B cell (primary cell): Measurements from ENCODE around the gene SLC6A1. TPM values are rescaled to one million over a fixed set of nuclear protein-coding genes. Genes with fewer than 3 reads are reported as not detected.

Source experiments
- ATAC-seq: fragments of 200-7000 bp; cut with Tn5 transposase; one replicate; pipeline ENCODE4 v1.10.0; 2021; ENCODE audit warnings: low read depth, mild to moderate bottlenecking, moderate number of reproducible peaks, moderate library complexity
- CTCF ChIA-PET: fragments of 350-600 bp; sonication (Branson Sonifier 250); formaldehyde crosslinking; loops from one replicate; lab custom pipeline; 2021; ENCODE audit warnings: antibody characterized with exemption, inconsistent platforms; lab: Charles Lee
- POLR2A ChIA-PET: fragments of 350-600 bp; sonication (Branson Sonifier 250); formaldehyde crosslinking; loops from one replicate; lab custom pipeline; 2021; ENCODE audit warnings: antibody characterized with exemption; lab: Charles Lee
- DNase-seq: peaks from one replicate; pipeline ENCODE4 v3.0.0; 2013
- H2AFZ ChIP-seq: 2 replicates; pipeline ENCODE4 v1.6.1; 2012; ENCODE audit warnings: mild to moderate bottlenecking, low read depth, low read length; ENCODE audit not compliant: insufficient read depth, poor library complexity, severe bottlenecking
- H3K27ac ChIP-seq, 2 donors: 1 replicate in 1 of 2; 2 replicates in 1 of 2; pipeline ENCODE4 v1.5.1; 2012 to 2013; ENCODE audit warnings: low read length in 2 of 2, mild to moderate bottlenecking in 2 of 2, moderate library complexity in 1 of 2
- H3K27me3 ChIP-seq, 4 experiments: fragments of 200-600 bp in 1 of 4; sonication (generic) in 1 of 4; replicated peaks in 1 of 4; 1 replicate in 2 of 4; 2 replicates in 2 of 4; pipeline versions ENCODE4 v1.6.1 to v1.7.0; 2013 to 2016; ENCODE audit warnings: low read length in 3 of 4, mild to moderate bottlenecking in 2 of 4, mixed read lengths in 1 of 4, moderate library complexity in 1 of 4; ENCODE audit not compliant: insufficient read depth in 4 of 4, control insufficient read depth in 3 of 4; ENCODE audit errors: control extremely low read depth in 1 of 4
- H3K36me3 ChIP-seq, 2 experiments: replicated peaks in 1 of 2; 1 replicate in 1 of 2; 2 replicates in 1 of 2; pipeline versions ENCODE4 v1.6.1 to v1.7.1; 2013; ENCODE audit warnings: low read length in 1 of 2; ENCODE audit not compliant: insufficient read depth in 2 of 2, control insufficient read depth in 1 of 2; ENCODE audit errors: control extremely low read depth in 1 of 2, extremely low read depth in 1 of 2
- H3K4me1 ChIP-seq, 2 donors: fragments of 200-600 bp in 1 of 2; sonication (generic) in 1 of 2; 1 replicate in 1 of 2; 2 replicates in 1 of 2; pipeline versions ENCODE4 v1.5.1 to v1.6.1; 2013 to 2017; ENCODE audit warnings: low read length in 2 of 2; ENCODE audit not compliant: control insufficient read depth in 2 of 2, insufficient read depth in 2 of 2
- H3K4me2 ChIP-seq: replicated peaks from 2 replicates; pipeline ENCODE3; 2012; ENCODE audit warnings: mild to moderate bottlenecking, low read depth, low read length; ENCODE audit not compliant: poor library complexity, severe bottlenecking
- H3K4me3 ChIP-seq, 5 experiments: fragments of 200-600 bp in 1 of 5; sonication (generic) in 1 of 5; 1 replicate in 3 of 5; 2 replicates in 2 of 5; pipeline versions ENCODE4 v1.5.1 to v1.7.0; 2011 to 2016; ENCODE audit warnings: low read length in 4 of 5, mild to moderate bottlenecking in 4 of 5, low read depth in 2 of 5, control low read depth in 1 of 5, moderate library complexity in 1 of 5; ENCODE audit not compliant: insufficient read depth in 1 of 5; ENCODE audit errors: control extremely low read depth in 1 of 5, extremely low read depth in 1 of 5
- H3K79me2 ChIP-seq: fragments of 200-600 bp; sonication (generic); one replicate; pipeline ENCODE4 v1.6.0; 2016; ENCODE audit warnings: low read length; ENCODE audit not compliant: control insufficient read depth, insufficient read depth
- H3K9ac ChIP-seq: fragments of 200-600 bp; sonication (generic); 2 replicates; pipeline ENCODE4 v1.6.1; 2017; ENCODE audit warnings: mild to moderate bottlenecking, low read length, moderate library complexity
- H3K9me3 ChIP-seq, 3 donors: one replicate each; pipeline versions ENCODE4 v1.6.1 to v1.7.1; 2013; ENCODE audit warnings: low read length in 2 of 3; ENCODE audit not compliant: control insufficient read depth in 2 of 3, insufficient read depth in 1 of 3; ENCODE audit errors: control extremely low read depth in 1 of 3
- H4K20me1 ChIP-seq: 2 replicates; pipeline ENCODE4 v1.6.0; 2012; ENCODE audit warnings: mild to moderate bottlenecking, low read length; ENCODE audit not compliant: insufficient read depth, control insufficient read depth, poor library complexity, severe bottlenecking
- H3K27ac Mint-ChIP-seq: one replicate; pipeline ENCODE4 v1.8.0; 2021; ENCODE audit warnings: mixed read lengths
- H3K27me3 Mint-ChIP-seq: one replicate; pipeline ENCODE4 v1.8.0; 2021; ENCODE audit warnings: mixed read lengths
- H3K4me1 Mint-ChIP-seq: one replicate; pipeline ENCODE4 v1.8.0; 2021; ENCODE audit warnings: mixed read lengths
- H3K4me3 Mint-ChIP-seq: one replicate; pipeline ENCODE4 v1.8.0; 2021; ENCODE audit warnings: mixed read lengths
- H3K9me3 Mint-ChIP-seq: one replicate; pipeline ENCODE4 v1.8.0; 2022; ENCODE audit warnings: mixed read lengths; ENCODE audit not compliant: insufficient read depth
- EZH2 ChIP-seq: IDR thresholded peaks from 2 replicates; pipeline ENCODE4 v1.6.1; 2012; ENCODE audit warnings: borderline replicate concordance, low read depth, mild to moderate bottlenecking, moderate library complexity, low read length; ENCODE audit not compliant: insufficient read depth, poor library complexity, severe bottlenecking
- WGBS: methylation state at CpG from one replicate; pipeline ENCODE4 v1.1.5; 2013; ENCODE audit warnings: missing lambda C conversion rate; ENCODE audit not compliant: insufficient coverage; 5-methylcytosine and 5-hydroxymethylcytosine counted together
- intact Hi-C: fragments of 100-400 bp; cut with micrococcal nuclease; formaldehyde crosslinking; loops from one replicate; pipeline ENCODE4 v1.10.0; 2022
- polyA plus RNA-seq: library from polyadenylated mRNA; depleted of rRNA; stranded (reverse); fragments of >200 nt; gene quantifications from 2 replicates; pipeline ENCODE4 v1.2.3, GENCODE V29; 2012
- total RNA-seq, 2 donors: library from RNA; stranded (reverse); fragments of 120-200 nt in 1 of 2; gene quantifications; 1 replicate in 1 of 2; 2 replicates in 1 of 2; pipeline versions ENCODE4 v1.2.3 to v1.2.4, GENCODE V29; 2013 to 2022
- TF ChIP-seq, protein P1 (sequence below): fragments of 200-600 bp; IDR thresholded peaks from one replicate; pipeline ENCODE4 v1.8.0; 2022; ENCODE audit warnings: antibody characterized with exemption, mild to moderate bottlenecking

Gene SLC6A1
- total and polyA plus RNA-seq, 2 donors (not counting 1 experiment from before 2014, with no cell fraction given), result not detected

GRCh38 chr3:11071096-11071755 lies 78.7 kb downstream of the SLC6A1 start:
- H3K27me3 Mint-ChIP-seq, result peaks cover 32% of the 10 kb centered on the region
- no peaks in the 10 kb centered on the region for H3K4me1 ChIP-seq
- no peak overlapping the region for H3K4me3 ChIP-seq
- no peak for DNase-seq
- no peak overlapping the region for H3K4me2 ChIP-seq
- no peak overlapping the region for H3K9ac ChIP-seq
- no peaks in the 10 kb centered on the region for H3K9me3 Mint-ChIP-seq
- peaks cover 0 to 15% (median 0%) of the 10 kb centered on the region in 3 donors for H3K9me3 ChIP-seq
- no peak for TF ChIP-seq EZH2
- TF ChIP-seq, protein P1, sequence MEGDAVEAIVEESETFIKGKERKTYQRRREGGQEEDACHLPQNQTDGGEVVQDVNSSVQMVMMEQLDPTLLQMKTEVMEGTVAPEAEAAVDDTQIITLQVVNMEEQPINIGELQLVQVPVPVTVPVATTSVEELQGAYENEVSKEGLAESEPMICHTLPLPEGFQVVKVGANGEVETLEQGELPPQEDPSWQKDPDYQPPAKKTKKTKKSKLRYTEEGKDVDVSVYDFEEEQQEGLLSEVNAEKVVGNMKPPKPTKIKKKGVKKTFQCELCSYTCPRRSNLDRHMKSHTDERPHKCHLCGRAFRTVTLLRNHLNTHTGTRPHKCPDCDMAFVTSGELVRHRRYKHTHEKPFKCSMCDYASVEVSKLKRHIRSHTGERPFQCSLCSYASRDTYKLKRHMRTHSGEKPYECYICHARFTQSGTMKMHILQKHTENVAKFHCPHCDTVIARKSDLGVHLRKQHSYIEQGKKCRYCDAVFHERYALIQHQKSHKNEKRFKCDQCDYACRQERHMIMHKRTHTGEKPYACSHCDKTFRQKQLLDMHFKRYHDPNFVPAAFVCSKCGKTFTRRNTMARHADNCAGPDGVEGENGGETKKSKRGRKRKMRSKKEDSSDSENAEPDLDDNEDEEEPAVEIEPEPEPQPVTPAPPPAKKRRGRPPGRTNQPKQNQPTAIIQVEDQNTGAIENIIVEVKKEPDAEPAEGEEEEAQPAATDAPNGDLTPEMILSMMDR, result no peak
- ChIA-PET POLR2A (no interaction called here), CTCF (interaction anchor here (1.0 kb wide), 1 partner anchor 11 kb away, joined by 3 read pairs; no protein-coding TSS in a partner anchor)
- H3K4me3 Mint-ChIP-seq, result no peak overlapping the region
- no peaks in the 10 kb centered on the region for H4K20me1 ChIP-seq
- no peaks in the 10 kb centered on the region for H3K4me1 Mint-ChIP-seq
- H3K27ac ChIP-seq, result no peak overlapping the region
- H3K36me3 ChIP-seq, result no peaks in the 10 kb centered on the region
- 92% methylated on average over 19 of the region's 26 CpGs for WGBS
- H2AFZ ChIP-seq, result no peak overlapping the region
- intact Hi-C loops, result no loop called here
- no peak overlapping the region for H3K27ac Mint-ChIP-seq
- H3K79me2 ChIP-seq, result no peaks in the 10 kb centered on the region
- no peak for ATAC-seq
- H3K27me3 ChIP-seq, result peaks cover 0 to 11% (median 0%) of the 10 kb centered on the region in 4 experiments

GRCh38 chr3:11072631-11073030 lies 80.1 kb downstream of the SLC6A1 start:
- Mint-ChIP-seq H3K9me3 (no peaks in the 10 kb centered on the region), H3K4me3 (no peak overlapping the region), H3K27me3 (peaks cover 30% of the 10 kb centered on the region), H3K27ac (no peak overlapping the region), H3K4me1 (no peaks in the 10 kb centered on the region)
- Histone ChIP-seq H3K4me1 (no peaks in the 10 kb centered on the region), H3K79me2 (no peaks in the 10 kb centered on the region), H3K4me3 (no peak overlapping the region), H3K4me2 (no peak overlapping the region), H4K20me1 (no peaks in the 10 kb centered on the region), H3K27me3 (peaks cover 0 to 11% (median 0%) of the 10 kb centered on the region in 4 experiments), H3K36me3 (no peaks in the 10 kb centered on the region), H3K9ac (no peak overlapping the region), H3K27ac (no peak overlapping the region), H3K9me3 (peaks cover 0 to 12% (median 0%) of the 10 kb centered on the region in 3 donors), H2AFZ (no peak overlapping the region)
- DNase-seq, result no peak
- intact Hi-C loops, result no loop called here
- POLR2A ChIA-PET, result no interaction called here
- no peak for ATAC-seq
- TF ChIP-seq EZH2, result no peak
- TF ChIP-seq, protein P1, result no peak
- WGBS, result 100% methylated on average over 1 of the region's 5 CpGs
- CTCF ChIA-PET, result no interaction called here
